Measurements from ENCODE around the gene SKAP2.

GRCh38 chr7:26629696-26630095, 234.7 kb downstream of the SKAP2 start:
- TF ChIP-seq ZNF175 (tag by site-specific recombination; IDR thresholded peaks at IDR 0.05), result no peak
- TF ChIP-seq ZBTB48 (tag by site-specific recombination; IDR thresholded peaks at IDR 0.05), result no peak
- TF ChIP-seq ZBTB10 (tag by site-specific recombination; IDR thresholded peaks at IDR 0.05), result no peak
